HG03439 (cell line): ENCODE measurements around the gene NCBP1.
"Not testable (repeated sequence)": the region's sequence is repeated elsewhere in the genome, so short reads cannot be mapped to it uniquely, and the experiment has no call there.

ENCODE experiments used
- ATAC-seq: cut with Tn5 transposase; IDR thresholded peaks from one replicate; pipeline ENCODE4 v1.9.1; 2021; ENCODE audit warnings: mild to moderate bottlenecking, moderate library complexity; ENCODE audit not compliant: unreplicated experiment

NCBP1 gene

GRCh38 chr9:97668485-97668884, 34.9 kb downstream of the NCBP1 start:
- ATAC-seq: no peak

- ATAC-seq: no peak
These were observed 37.0 kb downstream of the NCBP1 start for GRCh38 chr9:97670586-97670985.

GRCh38 chr9:97672403-97672802, 38.8 kb downstream of the NCBP1 start:
- ATAC-seq: no peak

- ATAC-seq: no peak
These were observed 40.3 kb downstream of the NCBP1 start for GRCh38 chr9:97673922-97674321.

GRCh38 chr9:97675655-97676054, 42.0 kb downstream of the NCBP1 start:
- no peak for ATAC-seq

GRCh38 chr9:97682242-97682641, 48.6 kb downstream of the NCBP1 start:
- ATAC-seq: no peak

- no peak for ATAC-seq
These were observed 55.0 kb downstream of the NCBP1 start for GRCh38 chr9:97688654-97689053.

GRCh38 chr9:97689401-97690180, 56.0 kb downstream of the NCBP1 start:
- no peak for ATAC-seq

GRCh38 chr9:97694769-97695168, 61.1 kb downstream of the NCBP1 start:
- no peak for ATAC-seq

- no peak for ATAC-seq
These were observed 61.8 kb downstream of the NCBP1 start for GRCh38 chr9:97695390-97695789.

- no peak for ATAC-seq
These were observed 62.6 kb downstream of the NCBP1 start for GRCh38 chr9:97695995-97696802.

GRCh38 chr9:97696803-97697601, 63.4 kb downstream of the NCBP1 start, which contains the start of gene XPA:
TSS of gene XPA (minus strand) at chr9:97697340. CDS start at chr9:97697292, 48 bp downstream.
- peak; percentile 93 for ATAC-seq

- ATAC-seq: no peak
These were observed 64.2 kb downstream of the NCBP1 start for GRCh38 chr9:97697837-97698236.

- no peak for ATAC-seq
These were observed 65.2 kb downstream of the NCBP1 start for GRCh38 chr9:97698865-97699264.

GRCh38 chr9:97699281-97699680, 65.7 kb downstream of the NCBP1 start:
- ATAC-seq: not testable (repeated sequence)

GRCh38 chr9:97699824-97700223, 66.2 kb downstream of the NCBP1 start:
- not testable (repeated sequence) for ATAC-seq

GRCh38 chr9:97703437-97704344, 70.1 kb downstream of the NCBP1 start:
- no peak for ATAC-seq

GRCh38 chr9:97704345-97704677, 70.7 kb downstream of the NCBP1 start:
- no peak for ATAC-seq

- ATAC-seq: no peak
These were observed 71.2 kb downstream of the NCBP1 start for GRCh38 chr9:97704851-97705250.

- ATAC-seq: no peak
These were observed 71.8 kb downstream of the NCBP1 start for GRCh38 chr9:97705354-97705950.
